ENCODE data around the gene ENO1. TPM values are rescaled to one million over a fixed set of nuclear protein-coding genes. Genes with fewer than 3 reads are reported as not detected.
A peak's percentile ranks its signal among the peaks of the same experiment; 100 is the strongest.
"Not testable (repeated sequence)": the region's sequence is repeated elsewhere in the genome, so short reads cannot be mapped to it uniquely, and the experiment has no call there.

ENO1 gene
- polyA plus RNA-seq, 1 donor from 2014 or later, result 728 TPM

DNA sequence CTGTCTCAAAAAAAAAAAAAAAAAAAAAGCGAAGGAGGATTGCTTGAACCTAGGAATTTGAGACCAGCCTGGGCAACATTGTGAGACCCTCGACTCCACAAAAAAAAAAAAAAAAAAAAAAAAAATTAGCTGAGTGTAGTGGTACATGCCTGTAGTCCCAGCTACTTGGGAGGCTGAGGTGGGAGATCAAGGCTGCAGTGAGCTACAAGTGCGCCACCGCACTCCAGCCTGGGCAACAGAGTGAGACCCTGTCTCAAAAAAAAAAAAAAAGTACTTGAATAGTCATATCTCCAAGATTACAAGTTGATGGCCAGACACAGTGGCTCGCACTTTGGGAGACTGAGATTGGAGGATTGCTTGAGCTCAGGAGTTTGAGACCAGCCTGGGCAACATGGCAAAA lies 27.4 kb downstream of the ENO1 start:
- Mint-ChIP-seq H3K36me3 (no peaks in the 10 kb centered on the region), H3K27me3 (no peaks in the 10 kb centered on the region), H3K4me3 (no peak overlapping the region), H3K9me3 (no peaks in the 10 kb centered on the region), H3K27ac (no peak overlapping the region), H3K4me1 (peaks cover 0 to 2% (median 1%) of the 10 kb centered on the region in 3 donors)

DNA sequence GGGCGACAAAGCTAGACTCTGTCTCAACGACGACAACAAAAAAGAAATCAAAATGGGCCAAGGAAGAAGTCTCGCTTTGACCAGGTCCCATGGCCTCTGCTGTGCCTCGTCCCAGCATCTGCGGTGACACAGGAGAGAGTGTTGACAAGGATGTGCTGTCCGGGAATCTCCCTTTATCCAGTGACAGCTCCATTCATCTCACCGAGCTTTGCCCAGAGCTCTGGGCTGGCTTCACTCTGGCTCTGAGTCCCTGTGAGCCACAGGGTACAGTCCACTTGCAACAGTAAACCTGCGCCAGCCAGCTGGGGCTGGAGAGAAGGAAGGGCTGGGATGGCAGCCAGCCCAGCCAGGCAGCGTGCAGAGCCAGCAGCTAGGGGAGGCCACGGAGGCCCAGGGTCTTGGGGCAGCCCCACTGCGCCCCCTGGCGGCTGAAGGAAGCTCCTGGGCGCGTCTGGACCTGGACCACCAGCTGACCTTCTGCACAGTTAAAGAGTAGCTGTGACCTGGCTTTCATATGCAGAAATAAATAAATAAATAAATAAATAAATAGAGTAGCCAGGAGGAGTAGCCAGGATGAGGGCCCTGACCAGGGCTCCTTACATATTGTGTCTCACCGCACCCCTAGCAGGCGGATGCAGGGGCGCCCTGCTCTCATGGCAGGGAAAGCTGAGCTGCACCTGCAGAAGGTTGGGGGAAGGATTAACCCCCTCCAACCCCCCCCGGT lies 29.7 kb downstream of the ENO1 start:
- Mint-ChIP-seq H3K27ac (no peak overlapping the region), H3K9me3 (no peaks in the 10 kb centered on the region), H3K36me3 (no peaks in the 10 kb centered on the region), H3K4me3 (no peak overlapping the region), H3K27me3 (no peaks in the 10 kb centered on the region), H3K4me1 (peaks cover 0 to 2% (median 1%) of the 10 kb centered on the region in 3 donors)

DNA sequence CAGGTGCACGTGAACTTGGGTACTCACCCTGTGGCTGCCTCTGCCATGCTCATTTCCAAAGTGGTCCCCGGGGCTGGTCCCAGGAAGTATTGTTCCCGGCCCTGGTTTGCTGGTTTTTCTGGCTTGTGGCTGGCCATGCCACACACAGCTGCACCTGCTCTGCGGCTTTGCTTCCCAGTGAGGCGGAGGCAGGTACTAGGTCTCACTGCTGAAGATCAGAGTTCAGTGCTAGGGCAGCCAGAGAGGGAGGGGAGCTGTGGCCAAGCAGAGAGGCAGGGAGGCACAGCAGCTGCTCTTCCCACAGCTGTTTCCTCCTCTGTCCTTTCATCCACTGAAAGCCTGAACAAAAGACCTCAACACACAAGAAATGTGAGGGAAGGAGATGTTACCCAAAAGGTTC lies 30.5 kb downstream of the ENO1 start:
- no peaks in the 10 kb centered on the region for H3K36me3 Mint-ChIP-seq
- no peaks in the 10 kb centered on the region for H3K9me3 Mint-ChIP-seq
- peaks cover 0 to 2% (median 1%) of the 10 kb centered on the region in 3 donors for H3K4me1 Mint-ChIP-seq
- no peak overlapping the region for H3K4me3 Mint-ChIP-seq
- no peak overlapping the region for H3K27ac Mint-ChIP-seq
- H3K27me3 Mint-ChIP-seq, result no peaks in the 10 kb centered on the region

- Mint-ChIP-seq H3K36me3 (no peaks in the 10 kb centered on the region), H3K27ac (no peak overlapping the region), H3K4me1 (peaks cover 0 to 2% (median 1%) of the 10 kb centered on the region in 3 donors), H3K9me3 (no peaks in the 10 kb centered on the region), H3K4me3 (no peak overlapping the region), H3K27me3 (no peaks in the 10 kb centered on the region)
Observed at GRCh38 chr1:8846263-8846662, 32.2 kb downstream of the ENO1 start.

GRCh38 chr1:8845104-8846097 lies 33.1 kb downstream of the ENO1 start:
- Mint-ChIP-seq H3K27me3 (no peaks in the 10 kb centered on the region), H3K36me3 (no peaks in the 10 kb centered on the region), H3K9me3 (no peaks in the 10 kb centered on the region), H3K4me3 (no peak overlapping the region), H3K27ac (no peak overlapping the region), H3K4me1 (peaks cover 0 to 2% (median 1%) of the 10 kb centered on the region in 3 donors)

DNA sequence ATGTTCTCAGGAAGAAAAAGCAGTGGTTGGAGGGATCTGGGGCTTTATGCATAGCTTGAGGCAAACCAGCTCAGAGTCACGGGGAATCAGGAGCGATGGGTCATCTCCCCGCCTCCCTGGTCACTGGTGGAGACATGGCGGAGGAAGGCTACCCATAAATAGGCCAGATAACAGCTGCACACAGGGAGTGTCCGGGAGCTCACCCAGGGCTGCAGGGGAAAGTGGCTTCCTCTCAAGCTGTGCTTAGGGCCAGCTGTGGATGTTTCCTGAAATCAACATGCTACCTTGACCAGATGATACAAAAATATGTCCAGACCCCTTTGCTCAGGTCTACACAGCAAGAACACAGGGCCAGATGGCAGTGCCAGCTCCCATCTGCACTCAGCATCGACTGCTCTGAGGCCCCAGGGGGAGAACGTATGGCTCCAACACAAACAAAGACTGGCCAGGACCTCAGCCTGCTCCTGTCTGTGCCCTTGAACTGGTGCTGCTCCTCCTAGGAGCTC lies 33.9 kb downstream of the ENO1 start:
- peaks cover 0 to 2% (median 1%) of the 10 kb centered on the region in 3 donors for H3K4me1 Mint-ChIP-seq
- no peaks in the 10 kb centered on the region for H3K9me3 Mint-ChIP-seq
- no peaks in the 10 kb centered on the region for H3K27me3 Mint-ChIP-seq

GRCh38 chr1:8841395-8841794 lies 37.1 kb downstream of the ENO1 start:
- no peaks in the 10 kb centered on the region for H3K4me1 Mint-ChIP-seq
- no peaks in the 10 kb centered on the region for H3K27me3 Mint-ChIP-seq
- no peaks in the 10 kb centered on the region for H3K9me3 Mint-ChIP-seq
- no peak overlapping the region for H3K4me3 Mint-ChIP-seq
- H3K27ac Mint-ChIP-seq, result no peak overlapping the region
- H3K36me3 Mint-ChIP-seq, result no peaks in the 10 kb centered on the region

More for the DNA sequence above, 33.9 kb downstream of the ENO1 start:
- H3K27ac Mint-ChIP-seq, result peak overlapping the region in 1 of 3 donors; percentile 27
- no peak overlapping the region for H3K4me3 Mint-ChIP-seq
- no peaks in the 10 kb centered on the region for H3K36me3 Mint-ChIP-seq

DNA sequence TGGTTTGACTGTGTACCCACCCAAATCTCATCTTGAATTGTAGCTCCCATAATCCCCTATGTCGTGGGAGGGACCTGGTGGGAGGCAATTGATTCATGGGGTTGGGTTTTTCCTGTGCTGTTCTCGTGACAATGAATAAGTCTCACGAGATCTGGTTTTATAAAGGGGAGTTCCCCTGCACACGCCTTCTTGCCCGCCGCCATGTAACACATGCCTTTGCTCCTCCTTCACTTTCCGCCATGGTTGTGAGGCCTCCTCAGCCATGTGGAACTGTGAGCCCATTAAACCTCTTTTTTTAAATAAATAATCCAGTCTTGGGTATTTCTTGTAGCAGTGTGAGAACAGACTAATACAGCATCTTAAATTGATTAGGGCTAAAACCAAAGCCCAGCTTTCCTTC lies 38.5 kb downstream of the ENO1 start:
- Mint-ChIP-seq H3K27me3 (no peaks in the 10 kb centered on the region), H3K4me3 (no peak overlapping the region), H3K27ac (no peak overlapping the region), H3K36me3 (peaks cover 2% of the 10 kb centered on the region), H3K9me3 (no peaks in the 10 kb centered on the region), H3K4me1 (no peaks in the 10 kb centered on the region)

DNA sequence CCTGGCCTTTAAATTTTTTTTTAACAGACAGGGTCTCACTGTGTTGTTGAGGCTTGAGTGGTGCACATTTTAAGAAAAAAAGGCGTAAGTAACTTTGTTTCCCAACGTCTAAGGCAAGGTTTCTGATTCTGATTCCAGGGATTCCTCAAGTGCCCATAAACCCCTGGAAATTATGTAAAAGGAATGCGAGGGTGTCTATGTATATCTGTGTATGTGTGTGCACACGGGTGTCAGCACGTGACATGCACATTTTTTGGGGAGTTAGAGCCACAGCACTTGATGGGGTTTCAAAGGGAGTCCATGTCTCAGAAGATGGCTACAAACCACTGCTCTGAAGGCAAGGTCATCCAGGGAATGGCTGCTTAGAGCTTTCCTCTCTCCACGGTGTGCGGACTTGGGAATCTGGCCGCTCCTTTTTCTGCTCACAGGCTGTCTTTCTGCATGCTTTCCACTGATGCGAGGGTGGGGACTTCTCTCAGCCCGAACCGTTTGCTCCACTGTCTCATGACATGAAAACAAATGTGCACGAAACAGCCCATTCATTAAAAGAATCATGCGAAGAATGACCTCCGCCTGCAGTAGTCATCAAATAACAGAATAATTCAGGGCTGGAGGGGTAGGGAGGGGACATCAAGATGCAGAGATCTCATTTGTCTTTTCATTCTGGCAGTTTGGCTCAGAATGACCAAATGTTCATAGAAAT lies 42.4 kb downstream of the ENO1 start:
- Mint-ChIP-seq H3K27ac (no peak overlapping the region), H3K4me3 (peak overlapping the region in 1 of 4 donors; percentile 17), H3K4me1 (peaks cover 0 to 2% (median 0%) of the 10 kb centered on the region in 3 donors), H3K36me3 (peaks cover 2% of the 10 kb centered on the region), H3K27me3 (no peaks in the 10 kb centered on the region), H3K9me3 (no peaks in the 10 kb centered on the region)

DNA sequence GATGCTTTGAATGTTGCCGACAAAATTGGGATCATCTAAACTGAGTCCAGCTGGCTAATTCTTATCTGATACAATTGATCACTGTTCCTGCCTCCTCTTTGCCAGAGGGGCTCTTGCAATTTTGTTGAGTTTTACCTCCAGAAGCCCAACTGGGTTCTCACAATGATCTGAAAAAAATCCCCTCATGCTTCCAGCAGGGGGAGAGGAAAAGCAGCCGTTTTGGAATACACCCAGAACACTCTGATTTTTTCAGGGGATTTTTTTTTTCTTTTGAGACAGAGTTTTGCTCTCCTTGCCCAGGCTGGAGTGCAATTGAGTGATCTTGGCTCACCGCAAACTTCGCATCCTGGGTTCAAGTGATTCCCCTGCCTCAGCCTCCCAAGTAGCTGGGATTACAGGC lies 47.1 kb downstream of the ENO1 start:
- Mint-ChIP-seq H3K27ac (no peak overlapping the region), H3K4me3 (no peak overlapping the region), H3K9me3 (no peaks in the 10 kb centered on the region), H3K27me3 (no peaks in the 10 kb centered on the region), H3K36me3 (peaks cover 4% of the 10 kb centered on the region), H3K4me1 (peaks cover 5 to 10% (median 7%) of the 10 kb centered on the region in 3 donors)

- H3K36me3 Mint-ChIP-seq, H3K9me3 Mint-ChIP-seq, H3K4me3 Mint-ChIP-seq, H3K27me3 Mint-ChIP-seq, H3K27ac Mint-ChIP-seq: not testable (repeated sequence)
- peaks cover 5 to 10% (median 7%) of the 10 kb centered on the region in 3 donors for H3K4me1 Mint-ChIP-seq
Observed at GRCh38 chr1:8830732-8831131, 47.8 kb downstream of the ENO1 start.

DNA sequence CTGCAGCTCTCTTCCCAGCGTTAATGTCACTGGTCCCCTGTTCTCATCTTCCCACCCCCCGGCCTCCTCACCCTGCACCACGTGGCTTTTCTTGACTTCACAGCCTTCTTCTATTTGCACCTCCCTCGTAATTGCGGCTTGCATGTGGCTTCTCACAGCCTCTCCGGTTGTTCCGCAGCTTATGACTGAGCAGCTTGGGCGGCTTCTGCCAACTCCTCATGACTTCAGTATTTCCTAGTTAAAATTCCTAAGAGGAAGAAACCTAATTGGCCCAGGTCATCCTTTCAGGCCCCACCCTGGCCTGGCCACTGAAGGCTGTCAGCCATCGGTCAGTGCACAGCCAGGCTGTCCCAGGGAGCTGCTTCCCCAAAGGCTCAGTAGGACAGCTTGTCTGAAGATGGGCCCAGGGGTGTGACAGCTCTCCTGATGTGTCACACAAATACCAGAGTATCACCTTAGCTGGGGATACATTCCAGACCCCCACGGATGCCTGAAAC lies 52.5 kb downstream of the ENO1 start:
- peaks cover 3% of the 10 kb centered on the region for H3K27me3 Mint-ChIP-seq
- H3K36me3 Mint-ChIP-seq, result peaks cover under 1% of the 10 kb centered on the region
- H3K4me1 Mint-ChIP-seq, result peaks cover 5 to 8% (median 7%) of the 10 kb centered on the region in 3 donors
- H3K9me3 Mint-ChIP-seq, result no peaks in the 10 kb centered on the region
- H3K4me3 Mint-ChIP-seq, result no peak overlapping the region
- H3K27ac Mint-ChIP-seq, result no peak overlapping the region

DNA sequence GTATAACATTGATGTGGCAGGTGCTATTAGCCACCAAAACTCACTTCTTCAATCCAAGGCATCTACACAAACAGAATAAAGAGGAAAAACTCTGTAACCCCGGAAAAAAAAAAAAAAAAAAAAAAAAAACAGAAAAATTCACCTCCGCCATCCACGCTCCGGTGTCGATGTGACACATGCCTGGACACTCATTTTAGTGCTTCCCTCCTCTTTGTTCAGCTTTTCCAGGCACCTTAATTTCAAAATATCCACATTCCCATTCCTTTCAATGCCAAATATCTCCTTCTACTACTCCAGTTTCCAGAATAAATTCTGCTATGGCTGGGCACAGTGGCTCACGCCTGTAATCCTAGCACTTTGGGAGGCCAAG lies 55.2 kb downstream of the ENO1 start:
- Mint-ChIP-seq H3K27me3 (peaks cover 7% of the 10 kb centered on the region), H3K36me3 (no peaks in the 10 kb centered on the region), H3K4me3 (peak overlapping the region in 1 of 4 donors; percentile 28), H3K4me1 (peaks cover 3% of the 10 kb centered on the region in 3 donors), H3K27ac (peak overlapping the region in 1 of 3 donors; percentile 15), H3K9me3 (no peaks in the 10 kb centered on the region)

DNA sequence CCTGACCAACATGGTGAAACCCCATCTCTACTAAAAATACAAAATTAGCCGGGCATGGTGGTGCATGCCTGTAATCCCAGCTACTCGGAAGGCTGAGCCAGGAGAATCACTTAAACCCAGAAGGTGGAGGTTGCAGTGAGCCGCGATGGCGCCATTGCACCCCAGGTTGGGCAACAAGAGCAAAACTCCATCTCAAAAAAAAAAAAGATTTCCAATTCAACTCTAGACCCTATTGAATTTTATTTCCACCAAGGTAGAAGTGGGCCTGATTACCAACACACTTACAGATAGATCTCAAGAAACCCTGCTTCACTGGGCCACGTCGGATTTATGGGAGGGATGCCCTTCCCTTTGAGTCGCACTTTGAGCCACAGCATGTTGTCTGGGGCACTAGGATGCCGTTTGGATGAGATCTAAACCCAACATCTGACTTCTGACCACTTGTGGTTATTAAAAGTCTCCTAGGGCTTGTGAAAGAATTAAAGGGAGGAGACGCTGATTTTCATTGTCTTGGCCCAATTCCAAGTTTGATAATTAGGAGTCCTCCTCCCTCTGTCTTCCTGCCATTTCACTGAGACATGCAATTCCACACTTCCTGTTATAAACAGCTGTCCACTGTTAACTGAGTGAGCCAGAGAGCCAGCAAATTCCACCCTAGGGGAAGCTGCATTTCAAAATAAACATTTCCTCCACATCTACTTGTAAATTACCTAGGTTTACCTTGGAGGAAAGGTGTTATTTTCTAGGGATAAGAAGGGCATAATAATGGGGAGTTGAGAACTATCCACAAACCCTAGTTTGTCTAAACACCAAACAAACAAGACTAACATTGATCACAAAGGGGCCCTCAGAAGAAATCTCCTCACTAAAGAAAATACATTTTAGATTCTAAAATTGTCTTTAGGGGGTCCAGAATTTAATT lies 55.9 kb downstream of the ENO1 start:
- H3K36me3 Mint-ChIP-seq, result no peaks in the 10 kb centered on the region
- peak overlapping the region in 1 of 4 donors; percentile 19 for H3K4me3 Mint-ChIP-seq
- H3K4me1 Mint-ChIP-seq, result peaks cover 6 to 7% (median 6%) of the 10 kb centered on the region in 3 donors

More for the DNA sequence above, 55.9 kb downstream of the ENO1 start:
- H3K27ac Mint-ChIP-seq, result peak overlapping the region in 1 of 3 donors; percentile 32
- no peaks in the 10 kb centered on the region for H3K9me3 Mint-ChIP-seq
- peaks cover 7% of the 10 kb centered on the region for H3K27me3 Mint-ChIP-seq

Measured in IgD-negative memory B cell (primary cell).